Upper lobe of right lung (tissue), 1 donor: ENCODE measurements around the gene CHID1. TPM values are rescaled to one million over a fixed set of nuclear protein-coding genes. Genes with fewer than 3 reads are reported as not detected.

Experiments used
- ATAC-seq: fragments of 200-7000 bp; cut with Tn5 transposase; one replicate; pipeline ENCODE4 v1.9.1; 2020; ENCODE audit warnings: mild to moderate bottlenecking, moderate library complexity
- DNase-seq: peaks from one replicate; pipeline ENCODE4 v3.0.0-alpha.2; 2020
- H3K27ac ChIP-seq: fragments of 200-600 bp; one replicate; pipeline ENCODE4 v1.8.0; 2022
- H3K27me3 ChIP-seq: fragments of 200-600 bp; one replicate; pipeline ENCODE4 v1.8.0; 2022; ENCODE audit warnings: mild to moderate bottlenecking
- H3K36me3 ChIP-seq: fragments of 200-600 bp; one replicate; pipeline ENCODE4 v1.8.0; 2022
- H3K4me1 ChIP-seq: fragments of 200-600 bp; one replicate; pipeline ENCODE4 v1.8.0; 2022
- H3K4me3 ChIP-seq: fragments of 200-600 bp; one replicate; pipeline ENCODE4 v1.8.0; 2022; ENCODE audit warnings: mild to moderate bottlenecking
- H3K9me3 ChIP-seq: fragments of 200-600 bp; one replicate; pipeline ENCODE4 v1.8.0; 2022
- CTCF ChIP-seq: fragments of 200-600 bp; IDR thresholded peaks from one replicate; pipeline ENCODE4 v1.8.0; 2022; ENCODE audit warnings: antibody characterized with exemption
- intact Hi-C: fragments of 100-400 bp; cut with DNase I; formaldehyde crosslinking; loops from one replicate; pipeline ENCODE4 v1.11.0; 2022
- long read RNA-seq: library from polyadenylated mRNA; unstranded; transcript quantifications from one replicate; pipeline ENCODE4 v2.0.0, GENCODE V29; 2021
- total RNA-seq: library from RNA; stranded (reverse); fragmentation: NEBNext Ultra II Directional; extraction: Animal tissue kit (Norgen Biotek cat#: 25700); gene quantifications from one replicate; pipeline ENCODE4 v1.2.1, GENCODE V29; 2021
- donor health status: DM: no; HTN: yes; CAD: no; lungs with severe emphysema.

CHID1 gene
- 52.9 TPM for total RNA-seq
- long read RNA-seq, transcript CHID1-203 (14 exons, 1,477 nt): minor isoform, 20 of 99 reads
- long read RNA-seq, transcript CHID1-201 (13 exons, 3,374 nt): major isoform, 48 of 99 reads
- long read RNA-seq, partial matches to known transcripts: 14 of 99 reads
- long read RNA-seq, other reads (novel, unspliced or antisense): 14 of 99 reads

DNA sequence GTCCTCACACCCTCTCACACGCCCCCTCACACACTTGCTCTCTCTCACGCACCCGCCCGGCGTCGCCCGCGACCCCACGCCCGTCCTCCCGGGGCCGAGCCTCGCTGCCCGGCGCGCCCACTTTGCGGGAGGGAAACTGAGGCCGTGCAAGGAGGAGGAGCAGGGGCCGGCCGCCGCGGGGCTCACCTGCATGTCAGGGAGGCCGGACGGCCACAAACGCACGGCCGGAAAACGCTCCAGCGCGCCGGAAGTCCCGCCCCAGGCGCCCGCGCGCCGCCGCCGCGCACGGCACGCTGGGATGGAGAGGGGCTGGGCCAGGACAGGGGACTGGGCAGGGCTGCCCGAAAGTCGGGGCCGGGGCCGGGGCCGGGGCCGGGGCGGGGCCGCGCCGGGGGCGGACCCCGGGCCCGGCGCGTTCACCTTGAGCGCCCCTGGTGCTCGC lies at the start of gene CHID1:
Gene CHID1, minus strand, starts transcription at position 222 of the 442 bp plus-strand sequence. CDS start 5,994 bp downstream, outside the sequence.
- ATAC-seq: peak; percentile 95
- DNase-seq: peak; percentile 95
- Histone ChIP-seq H3K27me3 (no peaks in the 10 kb centered on the region), H3K27ac (peak within 1 kb of the TSS; percentile 88), H3K4me3 (peak within 1 kb of the TSS; percentile 85), H3K4me1 (peaks cover 12% of the 10 kb centered on the region), H3K9me3 (no peaks in the 10 kb centered on the region), H3K36me3 (no peaks in the 10 kb centered on the region)
- no peak for TF ChIP-seq CTCF
- intact Hi-C loops: no loop called here

- ATAC-seq: no peak
- peaks cover 43% of the 10 kb centered on the region for H3K36me3 ChIP-seq
Observed at GRCh38 chr11:959608-960007, 49.0 kb upstream of the CHID1 start.

DNA sequence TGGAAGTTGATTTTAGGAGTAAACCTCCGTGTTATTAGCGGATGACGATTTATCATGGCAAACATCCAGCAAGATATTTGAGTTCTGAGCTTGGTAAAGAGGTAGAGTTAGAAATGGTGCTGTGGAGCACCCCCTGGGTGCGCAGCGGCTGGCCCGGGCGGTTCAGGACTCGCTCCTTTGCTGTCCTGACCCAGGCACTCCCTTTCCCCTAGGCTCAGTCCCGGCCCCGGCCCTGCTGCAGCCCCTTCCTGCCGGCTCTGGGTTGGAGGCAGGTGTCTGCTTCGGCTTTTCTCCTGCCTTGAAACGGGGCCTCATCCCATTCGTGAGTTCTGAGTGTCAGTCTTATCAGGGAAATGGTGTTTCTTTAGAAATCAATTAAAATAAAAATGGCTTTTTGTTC lies 48.4 kb upstream of the CHID1 start:
- Histone ChIP-seq H3K4me1 (peaks cover 11% of the 10 kb centered on the region), H3K9me3 (no peaks in the 10 kb centered on the region), H3K36me3 (peaks cover 43% of the 10 kb centered on the region), H3K4me3 (no peak overlapping the region), H3K27me3 (no peaks in the 10 kb centered on the region), H3K27ac (no peak overlapping the region)
- TF ChIP-seq CTCF: no peak
- no peak for DNase-seq
- ATAC-seq: no peak
- intact Hi-C loops: no loop called here

More at GRCh38 chr11:959608-960007, 49.0 kb upstream of the CHID1 start:
- TF ChIP-seq CTCF: no peak
- H3K4me1 ChIP-seq: peaks cover 11% of the 10 kb centered on the region
- no peaks in the 10 kb centered on the region for H3K9me3 ChIP-seq
- no peak for DNase-seq
- no peaks in the 10 kb centered on the region for H3K27me3 ChIP-seq
- no peak overlapping the region for H3K4me3 ChIP-seq
- no peak overlapping the region for H3K27ac ChIP-seq
- intact Hi-C loops: no loop called here

GRCh38 chr11:958101-958500 lies 47.5 kb upstream of the CHID1 start:
- H3K27ac ChIP-seq: no peak overlapping the region
- no peak overlapping the region for H3K4me3 ChIP-seq
- no peak for DNase-seq
- no peak for ATAC-seq
- H3K4me1 ChIP-seq: peaks cover 11% of the 10 kb centered on the region
- H3K27me3 ChIP-seq: no peaks in the 10 kb centered on the region
- peaks cover 38% of the 10 kb centered on the region for H3K36me3 ChIP-seq
- intact Hi-C loops: no loop called here
- H3K9me3 ChIP-seq: no peaks in the 10 kb centered on the region
- no peak for TF ChIP-seq CTCF

DNA sequence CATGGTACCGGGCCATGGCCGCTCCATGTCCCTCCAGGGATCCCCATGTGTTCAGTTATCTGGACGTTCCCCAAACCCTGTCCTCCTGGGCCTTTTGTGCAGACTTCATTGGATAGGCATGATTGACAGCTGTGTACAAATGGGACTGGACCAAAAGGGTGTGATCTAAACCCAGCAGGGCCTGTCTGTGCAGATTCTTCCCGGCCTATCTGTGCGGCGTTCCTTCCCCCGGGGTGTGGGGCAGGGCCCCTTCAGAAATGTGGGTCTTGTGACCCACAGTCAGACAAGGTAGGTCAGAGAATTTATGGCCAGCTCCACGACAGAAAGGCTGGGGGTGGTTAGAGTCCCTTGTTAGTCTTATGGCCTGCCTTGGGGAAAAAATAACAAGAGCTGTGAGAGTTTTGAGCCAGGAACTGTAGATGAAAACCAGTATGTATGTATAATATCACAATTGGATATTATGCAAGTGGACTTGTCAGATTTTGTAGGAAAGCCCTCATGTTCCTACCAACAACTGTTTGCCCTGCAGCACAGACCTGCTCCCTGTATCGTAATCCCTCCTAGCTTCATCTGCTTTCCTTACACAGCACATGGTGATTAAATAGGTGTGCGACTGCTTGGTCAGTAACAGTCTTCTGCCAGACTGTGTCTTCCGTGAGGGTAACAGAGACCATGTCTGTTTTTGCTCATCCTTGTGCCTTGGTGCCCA lies 46.8 kb upstream of the CHID1 start:
- no peak for TF ChIP-seq CTCF
- Histone ChIP-seq H3K27ac (no peak overlapping the region), H3K36me3 (peaks cover 33% of the 10 kb centered on the region), H3K9me3 (no peaks in the 10 kb centered on the region), H3K4me3 (no peak overlapping the region), H3K4me1 (peaks cover 11% of the 10 kb centered on the region), H3K27me3 (no peaks in the 10 kb centered on the region)
- ATAC-seq (no peak), DNase-seq (no peak)
- intact Hi-C loops: no loop called here
